Pulmonary artery endothelial cell (primary cell): ENCODE results near the gene LRFN3. TPM values are rescaled to one million over a fixed set of nuclear protein-coding genes. Genes with fewer than 3 reads are reported as not detected.
A peak's percentile ranks its signal among the peaks of the same experiment; 100 is the strongest.
"Not testable (repeated sequence)": the region's sequence is repeated elsewhere in the genome, so short reads cannot be mapped to it uniquely, and the experiment has no call there.

Source experiments
- DNase-seq: peaks from one replicate; pipeline ENCODE4 v3.0.0-alpha.2; 2011; ENCODE audit warnings: low read depth, low spot score
- total RNA-seq: library from RNA; depleted of rRNA; stranded (reverse); fragments of >200 nt; gene quantifications from 2 replicates; pipeline ENCODE4 v1.2.3, GENCODE V29; 2014

LRFN3 gene, protein sequence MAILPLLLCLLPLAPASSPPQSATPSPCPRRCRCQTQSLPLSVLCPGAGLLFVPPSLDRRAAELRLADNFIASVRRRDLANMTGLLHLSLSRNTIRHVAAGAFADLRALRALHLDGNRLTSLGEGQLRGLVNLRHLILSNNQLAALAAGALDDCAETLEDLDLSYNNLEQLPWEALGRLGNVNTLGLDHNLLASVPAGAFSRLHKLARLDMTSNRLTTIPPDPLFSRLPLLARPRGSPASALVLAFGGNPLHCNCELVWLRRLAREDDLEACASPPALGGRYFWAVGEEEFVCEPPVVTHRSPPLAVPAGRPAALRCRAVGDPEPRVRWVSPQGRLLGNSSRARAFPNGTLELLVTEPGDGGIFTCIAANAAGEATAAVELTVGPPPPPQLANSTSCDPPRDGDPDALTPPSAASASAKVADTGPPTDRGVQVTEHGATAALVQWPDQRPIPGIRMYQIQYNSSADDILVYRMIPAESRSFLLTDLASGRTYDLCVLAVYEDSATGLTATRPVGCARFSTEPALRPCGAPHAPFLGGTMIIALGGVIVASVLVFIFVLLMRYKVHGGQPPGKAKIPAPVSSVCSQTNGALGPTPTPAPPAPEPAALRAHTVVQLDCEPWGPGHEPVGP
- 2.6 and 3.0 TPM in 2 replicates for total RNA-seq

DNA sequence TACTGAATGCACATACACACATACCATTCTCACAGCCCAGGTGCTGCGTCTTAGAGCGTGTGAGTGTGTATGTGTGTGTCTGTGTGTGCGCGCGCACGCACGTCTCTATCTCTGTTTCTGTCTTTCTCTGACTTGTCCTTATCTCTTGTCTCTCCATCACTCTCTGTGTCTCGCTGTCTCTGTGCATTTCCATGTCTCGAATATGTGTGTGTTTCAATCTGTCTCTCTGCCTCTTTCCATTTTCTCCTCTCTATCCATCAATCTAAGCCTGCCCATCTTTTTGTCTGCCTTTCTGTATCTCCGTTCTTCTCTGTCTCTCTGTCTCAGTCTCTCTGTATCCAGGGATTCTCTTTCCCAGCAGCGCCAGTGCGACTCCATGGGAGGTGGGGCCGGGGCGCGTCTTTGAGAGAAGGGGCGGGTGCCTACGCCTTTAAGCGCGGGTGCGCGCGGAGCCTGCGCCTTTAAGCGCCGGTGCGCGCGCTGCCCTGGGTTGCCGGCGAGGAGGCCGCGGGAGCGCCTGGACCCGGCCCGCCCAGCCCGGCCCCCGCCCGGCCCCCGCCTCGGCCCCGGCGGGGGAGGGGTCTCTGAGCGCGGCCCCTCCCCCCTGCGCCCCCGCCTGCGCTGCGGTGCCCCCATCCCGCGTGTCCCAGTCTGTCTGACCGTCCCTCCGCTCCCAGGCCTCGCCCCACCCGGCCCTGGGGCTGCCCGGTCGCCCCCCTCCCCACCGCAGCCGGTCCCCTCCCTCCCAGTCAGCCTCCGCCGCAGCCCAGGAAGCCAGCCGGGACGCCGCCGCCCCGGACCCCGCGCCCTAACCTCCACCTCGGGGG is at the start of gene LRFN3:
LRFN3 (plus strand) TSS at position 464 of the 827 bp plus-strand sequence. CDS start 3,052 bp downstream, outside the sequence.
- DNase-seq: peak; percentile 22

DNA sequence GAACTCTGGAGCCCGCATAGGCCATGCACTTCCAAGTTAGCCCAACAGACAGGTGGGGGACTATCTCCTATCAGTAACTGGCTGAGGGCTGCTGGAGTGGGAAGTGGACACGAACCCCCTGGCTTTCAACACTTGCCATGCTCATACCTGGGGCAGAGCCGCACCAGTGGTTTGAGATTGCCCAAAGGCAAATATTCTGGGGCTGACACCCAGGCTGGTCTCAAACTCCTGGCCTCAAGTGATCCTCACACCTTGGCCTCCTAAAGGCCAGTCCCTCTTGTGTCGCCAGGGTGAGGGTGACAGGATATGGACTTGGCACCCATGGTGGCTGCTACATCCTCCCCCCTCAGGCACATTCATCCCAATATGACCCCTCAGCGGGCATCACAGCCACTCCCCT is 49.0 kb upstream of the LRFN3 start:
- no peak for DNase-seq

DNA sequence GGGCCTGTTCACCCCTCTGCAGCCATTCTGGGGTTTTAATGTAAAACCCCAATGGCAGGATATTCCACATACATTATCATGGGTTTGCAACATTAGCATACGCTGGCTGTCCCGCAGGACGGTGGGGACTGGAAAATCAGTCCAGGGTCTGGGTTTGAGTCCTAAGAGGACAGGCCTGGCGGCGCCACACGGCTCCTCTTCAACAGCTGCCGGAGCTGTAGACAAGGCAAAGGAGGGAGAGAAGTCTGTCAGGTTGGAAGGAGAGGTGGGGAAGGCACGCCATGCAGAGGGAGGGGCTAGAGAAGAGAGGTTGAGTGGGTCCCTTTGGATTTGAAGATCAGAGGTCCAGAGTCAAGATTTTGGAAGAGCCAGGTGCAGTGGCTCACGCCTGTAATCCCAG is 47.8 kb upstream of the LRFN3 start:
- DNase-seq: no peak

DNA sequence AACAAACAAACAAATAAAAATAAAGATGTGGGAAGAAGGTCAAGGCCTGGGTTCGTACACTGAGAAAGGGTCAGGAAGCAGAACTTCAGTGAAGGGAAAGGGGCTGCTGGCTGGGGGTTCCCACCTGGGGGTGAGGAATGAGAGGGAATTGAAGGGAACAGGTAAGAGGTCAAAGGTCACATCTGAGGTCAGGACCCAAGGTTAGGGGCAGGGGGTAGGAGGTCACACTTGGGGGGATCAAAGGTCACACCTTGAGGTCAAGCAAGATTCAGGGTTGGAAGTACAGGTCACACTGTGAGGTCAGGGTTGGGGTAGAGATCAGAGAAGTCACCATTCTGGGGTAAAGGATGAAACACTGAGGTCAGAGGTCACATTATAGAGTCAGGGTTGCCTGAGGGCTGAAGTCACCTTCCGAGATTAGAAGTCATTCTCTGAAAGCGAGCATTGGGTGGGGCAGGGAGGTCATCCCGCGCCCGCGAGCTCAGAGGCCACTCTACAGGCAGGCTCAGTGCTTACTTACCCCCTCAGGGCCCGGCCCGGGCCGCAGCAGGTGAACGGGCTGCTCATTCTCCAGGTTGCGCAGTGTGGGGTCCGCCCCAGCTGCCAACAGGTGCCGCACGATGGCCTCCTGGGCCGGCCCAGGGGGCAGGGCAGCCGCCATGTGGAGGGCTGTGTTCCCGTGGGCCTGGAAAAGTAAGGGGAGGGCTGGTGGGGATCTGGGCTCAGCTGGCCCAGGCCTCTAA is 46.6 kb upstream of the LRFN3 start:
- DNase-seq: no peak

DNA sequence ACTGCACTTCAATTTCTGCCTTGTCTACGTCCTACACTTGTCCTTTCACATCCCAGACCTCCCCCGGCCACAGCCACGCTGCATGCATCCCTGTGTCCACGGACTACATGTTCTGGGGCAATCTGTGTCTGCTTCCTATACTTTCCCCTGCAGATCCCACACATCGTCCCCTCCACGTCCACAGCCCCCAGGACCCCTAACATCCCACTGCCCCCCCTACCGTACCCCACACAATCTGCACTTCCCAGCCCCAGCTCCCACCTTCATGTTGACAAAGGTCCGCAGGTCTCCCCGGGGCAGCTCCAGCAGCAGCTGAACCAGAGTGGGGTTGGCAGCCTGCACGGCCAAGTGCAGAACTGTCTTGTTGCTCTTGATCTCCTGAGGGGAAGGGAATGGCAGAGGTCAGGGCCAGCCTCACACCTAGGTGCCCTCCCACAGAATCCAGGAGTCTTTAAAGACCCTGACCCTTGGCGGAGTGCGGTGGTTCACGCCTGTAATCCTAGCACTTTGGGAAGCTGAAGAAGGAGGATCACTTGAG is 46.0 kb upstream of the LRFN3 start:
- DNase-seq: no peak

DNA sequence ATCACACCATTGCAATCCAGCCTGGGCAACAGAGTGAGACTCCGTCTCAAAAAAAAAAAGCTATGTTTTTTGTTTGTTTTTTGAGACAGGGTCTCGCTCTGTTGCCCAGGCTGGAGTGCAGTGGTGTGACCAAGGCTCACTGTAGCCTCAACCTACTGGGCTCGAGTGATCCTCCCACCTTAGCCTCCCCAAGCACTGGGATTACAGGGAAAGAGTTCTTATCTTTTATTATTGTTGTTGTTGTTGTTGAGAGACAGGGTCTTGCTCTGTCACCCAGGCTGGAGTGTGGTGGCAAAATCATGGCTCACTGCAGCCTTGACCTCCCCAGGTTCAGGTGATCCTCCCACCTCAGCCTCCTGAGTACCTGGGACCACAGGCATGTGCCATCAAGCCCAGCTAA is 44.4 kb upstream of the LRFN3 start:
- not testable (repeated sequence) for DNase-seq

DNA sequence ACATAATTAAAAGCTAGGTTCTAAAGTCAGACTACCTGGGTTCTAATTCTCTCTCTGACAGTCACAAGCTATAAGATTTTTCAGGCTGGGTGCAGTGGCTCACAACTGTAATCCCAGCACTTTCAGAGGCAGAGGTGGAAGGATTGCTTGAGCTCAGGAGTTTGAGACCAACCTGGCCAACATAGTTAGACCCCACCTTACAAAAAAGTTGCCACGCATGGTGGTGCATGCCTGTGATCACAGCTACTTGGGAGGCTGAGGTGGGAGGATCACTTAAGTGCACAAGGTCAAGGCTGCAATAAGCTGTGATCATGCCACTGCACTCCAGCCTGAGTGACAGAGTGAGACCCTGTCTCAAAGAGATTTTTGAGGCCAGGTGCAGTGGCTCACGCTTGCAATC is 41.8 kb upstream of the LRFN3 start:
- DNase-seq: no peak

DNA sequence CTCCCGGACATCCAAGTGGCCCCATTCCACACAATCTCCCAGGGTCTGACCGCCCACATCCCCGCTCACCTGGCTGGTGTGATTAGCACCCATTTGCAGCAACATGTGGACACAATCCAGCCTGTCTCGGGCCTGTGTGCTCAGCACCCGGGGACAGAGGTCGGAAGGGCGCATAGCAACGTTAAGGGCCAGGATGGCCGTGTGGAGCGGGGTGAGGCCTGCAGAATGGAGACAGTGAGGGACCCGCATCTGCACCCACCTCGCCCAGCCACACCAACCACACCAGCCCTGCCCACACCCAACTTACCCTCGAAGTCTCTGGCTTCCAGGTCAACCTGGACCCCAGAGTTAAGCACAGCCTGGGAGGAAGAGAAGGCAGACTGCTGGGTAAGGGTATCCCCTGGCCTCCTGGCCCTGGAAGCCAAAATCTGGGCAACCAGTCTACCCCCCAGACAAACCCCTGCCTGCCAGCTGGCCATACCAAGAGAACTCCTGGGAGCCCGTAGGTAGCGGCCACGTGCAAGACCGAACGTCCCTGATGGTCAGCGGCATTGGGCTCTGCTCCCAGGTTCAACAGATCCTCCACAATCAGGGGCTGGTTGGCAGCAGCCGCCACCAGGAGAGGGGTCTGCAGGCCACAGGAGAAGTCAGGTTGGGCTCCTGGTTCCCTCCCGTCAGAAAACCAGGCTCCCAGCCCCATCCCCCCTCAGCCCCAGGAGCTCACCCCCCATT is 40.1 kb upstream of the LRFN3 start:
- DNase-seq: no peak

DNA sequence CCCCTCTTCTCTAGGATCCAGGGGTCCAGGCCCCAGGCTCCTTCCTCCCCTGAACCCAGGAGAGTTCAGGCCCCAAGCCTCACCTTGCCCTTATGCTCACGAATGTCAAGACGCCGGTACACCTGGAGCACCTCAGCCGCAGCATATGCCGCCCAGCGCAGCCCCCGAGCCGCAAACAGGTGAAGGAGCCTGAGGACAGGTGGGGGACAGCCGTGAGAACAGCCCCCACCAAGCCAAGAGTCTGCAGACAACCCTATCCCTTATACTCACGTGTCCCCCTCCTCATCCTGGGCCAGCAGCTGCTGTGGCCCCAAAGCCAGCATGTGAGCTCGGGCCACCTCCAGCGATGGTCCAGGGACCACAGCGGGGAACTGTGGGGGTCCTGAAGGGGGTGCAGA is 39.5 kb upstream of the LRFN3 start:
- DNase-seq: no peak

DNA sequence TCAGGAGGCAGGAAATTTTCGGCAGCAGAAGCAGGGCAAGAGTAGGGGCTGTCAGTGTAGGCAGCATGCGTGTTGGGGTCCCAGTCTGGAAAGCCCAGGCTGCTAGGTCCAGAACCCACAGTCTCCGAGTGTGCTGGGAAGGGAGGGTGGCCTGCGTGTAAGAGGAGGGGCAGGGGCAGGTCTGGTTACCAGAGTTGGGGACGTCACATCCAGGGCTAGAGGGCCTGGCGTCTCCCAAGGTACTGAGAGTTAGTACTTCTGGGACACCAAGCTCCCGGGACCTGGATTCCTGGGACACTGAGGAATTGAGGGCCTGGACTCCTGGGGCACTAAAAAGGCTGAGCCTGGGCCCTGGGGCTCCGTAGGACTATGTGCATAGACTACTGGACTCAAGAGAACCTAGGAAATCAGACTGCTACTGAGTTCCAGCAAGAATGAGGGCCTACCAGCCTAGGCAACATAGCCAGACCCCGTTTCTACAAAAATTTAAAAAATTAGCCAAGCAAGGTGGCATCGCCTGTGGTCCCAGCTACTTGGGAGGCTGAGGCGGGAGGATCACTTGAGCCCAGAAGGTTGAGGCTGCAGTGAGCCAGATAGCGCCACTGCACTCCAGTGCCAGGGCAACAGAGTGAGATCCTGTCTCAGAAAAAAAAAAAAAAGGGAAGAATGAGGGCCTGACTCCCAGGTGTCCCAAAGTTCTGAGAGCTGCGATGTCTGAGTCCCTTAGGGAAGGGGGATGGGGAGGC is 38.3 kb upstream of the LRFN3 start:
- no peak for DNase-seq

DNA sequence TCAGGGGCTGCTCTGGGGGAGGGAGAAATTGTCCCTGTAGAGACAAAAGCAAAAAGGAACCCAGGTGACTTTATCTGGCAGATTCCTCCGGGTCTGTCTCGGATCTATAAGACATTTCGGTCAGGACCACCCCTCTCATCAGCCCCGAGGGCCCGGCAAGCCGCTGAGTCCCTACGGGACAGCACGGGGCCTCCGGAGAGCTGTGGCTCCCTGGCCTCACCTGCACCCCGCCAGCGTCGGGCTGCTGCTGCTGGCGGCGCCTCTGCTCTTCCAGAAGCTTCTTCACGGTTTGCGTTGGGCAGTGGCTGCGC is 37.7 kb upstream of the LRFN3 start:
- DNase-seq: no peak

DNA sequence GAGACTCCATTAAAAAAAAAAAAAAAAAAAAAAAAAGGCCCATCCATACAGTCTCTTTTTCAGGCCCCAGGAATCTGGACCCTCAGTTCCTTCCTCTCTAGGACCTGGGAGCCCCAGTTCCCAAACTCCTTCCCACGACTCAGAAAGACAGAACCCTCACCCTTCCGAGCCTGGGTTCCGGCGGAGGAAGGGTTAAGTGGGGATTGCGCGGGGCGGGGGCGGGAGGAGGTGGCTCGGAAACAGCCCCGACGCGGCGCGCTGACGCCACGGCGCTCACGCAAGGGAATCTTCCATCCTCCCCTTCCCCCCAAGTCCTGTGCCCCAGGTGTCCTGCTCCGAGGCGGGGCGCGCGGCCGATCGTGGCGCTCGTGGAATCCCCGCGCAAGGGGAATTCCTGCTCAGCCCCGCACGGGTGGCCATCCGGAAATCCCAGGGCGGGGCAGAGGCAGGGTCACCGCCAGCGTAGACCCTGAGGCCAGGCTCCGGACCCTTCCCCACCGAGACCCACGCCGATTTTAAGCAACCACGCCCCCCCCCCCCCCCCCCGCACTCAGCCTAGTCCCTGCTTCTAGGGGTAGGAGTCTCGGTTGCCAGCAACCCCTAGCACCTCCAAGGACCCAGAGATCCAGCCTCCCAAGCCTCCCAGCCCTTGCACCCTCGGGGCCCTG is 36.5 kb upstream of the LRFN3 start:
- DNase-seq: peak; percentile 7

DNA sequence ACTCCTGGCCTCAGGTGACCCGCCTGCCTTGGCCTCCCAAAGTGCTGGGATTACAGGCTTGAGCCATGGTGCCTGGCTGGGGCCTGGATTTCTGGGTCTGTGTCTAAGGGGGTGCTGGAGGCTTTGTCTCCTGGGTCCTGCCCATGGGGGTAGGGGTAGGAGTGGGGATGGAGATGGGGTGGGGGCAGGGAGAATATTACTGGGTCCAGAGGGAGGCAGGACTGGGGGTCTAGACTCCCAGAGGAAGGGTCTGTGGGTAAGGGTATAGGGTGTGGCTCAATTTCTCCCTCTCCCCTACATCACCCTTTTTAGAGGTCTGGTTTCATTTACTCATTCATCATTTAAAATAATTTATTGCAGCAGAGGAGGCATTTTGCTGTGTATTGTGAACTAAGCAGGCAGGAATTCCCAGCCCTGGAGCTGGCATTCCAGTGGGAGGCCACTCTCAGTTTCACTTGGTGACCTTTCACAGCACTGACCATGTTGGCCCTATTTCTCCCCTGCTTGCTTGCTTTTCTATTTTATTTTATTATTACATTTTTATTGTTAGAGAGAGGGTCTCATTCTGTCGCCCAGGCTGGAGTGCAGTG is 35.0 kb upstream of the LRFN3 start:
- DNase-seq: no peak

DNA sequence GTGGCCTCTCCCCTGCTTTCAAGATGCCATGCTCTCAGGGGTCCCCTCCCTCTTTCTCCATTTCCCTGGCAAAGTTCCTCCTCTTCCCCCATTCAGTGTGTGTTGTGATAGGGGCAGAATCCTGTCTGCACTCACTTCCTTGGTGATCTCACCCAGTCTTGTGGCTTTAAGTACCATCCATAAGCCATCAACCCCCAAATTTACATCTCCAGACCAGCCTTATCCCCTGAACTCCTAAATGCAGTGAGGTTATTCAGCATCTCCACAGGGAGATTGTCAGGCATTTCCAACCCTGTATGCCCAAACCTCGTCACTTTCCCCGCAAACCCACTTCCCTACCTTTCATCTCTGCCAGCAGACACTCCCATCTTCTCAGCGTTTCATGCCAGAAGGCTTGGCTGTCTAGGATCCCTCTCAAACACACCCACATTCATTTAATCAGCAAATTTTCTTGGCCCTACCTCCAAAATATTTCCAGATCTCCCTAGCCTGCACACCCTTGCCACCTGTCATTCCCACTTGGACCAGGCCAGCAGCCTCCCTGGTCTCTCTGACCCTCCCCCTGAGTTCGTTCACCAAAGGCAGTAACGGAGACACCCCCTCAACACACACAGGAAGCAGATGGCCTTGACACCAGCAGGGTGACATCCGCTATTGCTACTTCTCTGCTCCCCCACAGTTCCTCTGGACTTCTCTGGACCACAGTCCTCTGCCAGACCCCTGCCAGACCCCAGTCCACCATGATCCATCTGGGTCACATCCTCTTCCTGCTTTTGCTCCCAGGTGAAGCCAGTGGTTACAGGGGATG is 34.1 kb upstream of the LRFN3 start, which contains the start of gene HCST:
HCST (plus strand) TSS at position 676 of the 808 bp plus-strand sequence; CDS start at position 741, 65 bp downstream.
- no peak for DNase-seq

DNA sequence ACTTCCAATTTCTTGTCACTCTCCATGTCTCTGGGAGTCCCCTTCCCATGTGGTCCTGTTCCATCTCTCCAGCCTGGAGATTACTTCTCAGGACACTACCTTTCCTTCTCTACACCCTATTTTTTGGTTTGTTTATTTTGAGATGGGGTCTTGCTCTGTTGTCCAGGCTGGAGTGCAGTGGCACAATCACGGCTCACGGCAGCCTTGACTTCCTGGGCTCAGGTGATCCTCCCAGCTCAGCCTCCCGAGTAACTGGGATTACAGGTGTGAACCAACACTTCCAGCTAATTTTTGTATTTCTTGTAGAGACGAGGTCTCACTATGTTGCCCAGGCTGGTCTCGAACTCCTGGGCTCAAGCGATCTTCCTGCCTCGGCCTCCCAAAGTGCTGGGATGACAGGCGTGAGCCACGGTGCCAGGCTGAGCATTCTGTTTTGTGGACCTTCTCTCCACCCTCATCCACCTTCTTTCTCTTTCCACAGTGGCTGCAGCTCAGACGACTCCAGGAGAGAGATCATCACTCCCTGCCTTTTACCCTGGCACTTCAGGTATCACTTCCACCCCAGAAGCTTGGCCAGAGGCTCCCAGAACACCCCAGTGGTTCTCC is 33.2 kb upstream of the LRFN3 start:
- DNase-seq: no peak

DNA sequence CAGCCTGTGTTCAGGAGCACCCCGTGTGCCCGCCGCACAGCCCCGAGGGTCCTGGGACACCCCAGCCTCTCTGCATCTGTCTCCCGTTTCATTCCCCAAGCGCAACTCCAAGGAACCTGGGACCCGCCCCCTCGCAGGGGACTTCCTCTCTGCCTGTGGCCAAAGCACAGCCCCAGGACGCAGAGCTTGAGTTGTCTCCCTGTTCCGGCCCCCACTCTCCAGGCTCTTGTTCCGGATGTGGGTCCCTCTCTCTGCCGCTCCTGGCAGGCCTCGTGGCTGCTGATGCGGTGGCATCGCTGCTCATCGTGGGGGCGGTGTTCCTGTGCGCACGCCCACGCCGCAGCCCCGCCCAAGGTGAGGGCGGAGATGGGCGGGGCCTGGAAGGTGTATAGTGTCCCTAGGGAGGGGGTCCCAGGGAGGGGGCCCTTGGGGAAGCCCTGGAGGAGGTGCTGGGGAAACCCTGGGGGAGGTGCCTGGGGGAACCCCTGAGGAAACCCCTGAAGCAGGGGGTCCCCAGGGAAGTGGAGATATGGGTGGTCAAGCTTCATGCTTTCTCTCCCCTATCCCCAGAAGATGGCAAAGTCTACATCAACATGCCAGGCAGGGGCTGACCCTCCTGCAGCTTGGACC is 32.5 kb upstream of the LRFN3 start:
- DNase-seq: no peak
